Motor neuron (in vitro differentiated cells): Measurements from ENCODE around the gene KMO. TPM values are rescaled to one million over a fixed set of nuclear protein-coding genes. Genes with fewer than 3 reads are reported as not detected.
A peak's percentile ranks its signal among the peaks of the same experiment; 100 is the strongest.

Experiments
- ATAC-seq, 8 experiments: fragments of 200-7000 bp; cut with Tn5 transposase; replicated peaks in 6 of 8; 2 replicates each; pipeline ENCODE4 v1.8.0; 2021; ENCODE audit warnings: mild to moderate bottlenecking in 8 of 8, moderate library complexity in 8 of 8
- H3K27ac ChIP-seq, 2 donors: fragments of 250-450 bp; sonication (Bioruptor Pico); 2 replicates each; pipeline ENCODE4 v1.9.0; 2021; ENCODE audit warnings: antibody characterized with exemption in 2 of 2, mild to moderate bottlenecking in 2 of 2, moderate library complexity in 1 of 2
- H3K4me1 ChIP-seq, 2 donors: fragments of 250-450 bp; sonication (Bioruptor Pico); replicated peaks in 1 of 2; 2 replicates each; pipeline ENCODE4 v1.6.1; 2021; ENCODE audit warnings: antibody characterized with exemption in 2 of 2, mild to moderate bottlenecking in 2 of 2, moderate library complexity in 1 of 2
- H3K4me3 ChIP-seq, 5 donors: fragments of 250-450 bp; sonication (Bioruptor Pico); 2 replicates each; pipeline ENCODE4 v1.9.0; 2021; ENCODE audit warnings: antibody characterized with exemption in 5 of 5, mild to moderate bottlenecking in 5 of 5, moderate library complexity in 4 of 5
- WGBS, 10 experiments: fragments of 450-650 bp; shearing (Covaris generic); methylation state at CpG; one replicate each; pipeline ENCODE4 v1.0.0; 2022; 5-methylcytosine and 5-hydroxymethylcytosine counted together
- in situ Hi-C, 9 experiments: fragments of 400-800 bp; cut with MboI; loops; one replicate each; pipeline ENCODE4 v1.15.0; 2021; ENCODE audit warnings: low sequenced_read_pairs in 9 of 9, low pct_unique_long_range_greater_than_20kb in 2 of 9; ENCODE audit not compliant: unreplicated experiment in 9 of 9
- total RNA-seq, 8 experiments: library from RNA; unstranded; fragments of 300-600 nt; gene quantifications; 2 replicates each; pipeline versions ENCODE4 v1.2.3 to v1.2.4, GENCODE V29; 2022

KMO gene
- total RNA-seq, 8 experiments from 2014 or later: 0.05 to 0.57 (median 0.15) TPM

DNA sequence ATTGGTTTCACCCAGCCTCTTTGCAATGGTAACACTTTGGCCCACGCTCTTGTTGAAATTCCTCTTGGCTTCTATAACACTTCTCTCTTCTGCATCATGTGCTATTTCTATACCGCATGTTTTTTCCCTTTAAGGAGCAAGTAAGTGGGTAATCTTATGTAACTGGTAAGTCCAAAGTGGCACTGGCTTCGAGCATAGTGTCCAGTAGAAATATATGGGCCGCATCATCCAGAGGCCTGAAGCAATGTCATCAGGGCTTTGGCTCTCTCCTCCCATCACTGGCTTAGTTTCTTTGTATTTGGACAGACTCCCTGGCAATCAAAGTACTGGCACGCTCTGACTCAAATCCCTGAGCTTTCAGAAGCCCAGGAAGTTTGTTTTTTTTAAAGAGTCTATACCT, 90.5 kb downstream of the KMO start:
- Histone ChIP-seq H3K4me3 (no peak overlapping the region), H3K4me1 (no peaks in the 10 kb centered on the region), H3K27ac (no peak overlapping the region)
- 59 to 100% (median 91%) methylated on average over 3 to 5 of the region's 5 CpGs; no CpG with 5 or more reads in 1 of the 10 experiments for WGBS, 10 experiments
- in situ Hi-C loops: loop anchor here in 1 of 9 experiments (10.0 kb wide), 1 partner anchor 212 kb away; no protein-coding TSS in a partner anchor
- ATAC-seq: no peak

DNA sequence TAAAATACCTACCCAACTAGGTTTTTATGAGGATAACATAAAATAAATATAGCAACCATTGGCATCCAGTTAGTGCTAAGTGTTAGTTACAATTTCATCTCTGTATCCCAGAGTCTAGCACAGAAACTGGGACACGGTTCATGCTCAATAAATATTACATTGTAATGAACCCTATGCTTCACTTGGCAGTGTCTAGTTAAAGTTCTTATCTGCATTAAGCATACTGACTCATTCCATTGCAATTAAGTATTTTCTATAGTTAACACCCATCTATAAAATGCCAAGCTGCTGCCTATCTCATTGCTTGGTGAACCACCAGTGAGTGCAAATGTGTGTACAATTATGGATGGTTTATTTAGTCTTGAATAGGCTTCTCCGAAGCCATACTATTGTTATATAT, 92.8 kb downstream of the KMO start:
- no peak overlapping the region for H3K4me3 ChIP-seq
- H3K4me1 ChIP-seq: no peaks in the 10 kb centered on the region
- peak in 2 of 8 experiments; percentile 55 to 76 for ATAC-seq
- in situ Hi-C loops: loop anchor here in 1 of 9 experiments (10.0 kb wide), 1 partner anchor 210 kb away; no protein-coding TSS in a partner anchor
- no peak overlapping the region for H3K27ac ChIP-seq
- WGBS, 10 experiments: 10 to 100% (median 82%) methylated on average over 1 to 2 of the region's 2 CpGs; no CpG with 5 or more reads in 2 of the 10 experiments

DNA sequence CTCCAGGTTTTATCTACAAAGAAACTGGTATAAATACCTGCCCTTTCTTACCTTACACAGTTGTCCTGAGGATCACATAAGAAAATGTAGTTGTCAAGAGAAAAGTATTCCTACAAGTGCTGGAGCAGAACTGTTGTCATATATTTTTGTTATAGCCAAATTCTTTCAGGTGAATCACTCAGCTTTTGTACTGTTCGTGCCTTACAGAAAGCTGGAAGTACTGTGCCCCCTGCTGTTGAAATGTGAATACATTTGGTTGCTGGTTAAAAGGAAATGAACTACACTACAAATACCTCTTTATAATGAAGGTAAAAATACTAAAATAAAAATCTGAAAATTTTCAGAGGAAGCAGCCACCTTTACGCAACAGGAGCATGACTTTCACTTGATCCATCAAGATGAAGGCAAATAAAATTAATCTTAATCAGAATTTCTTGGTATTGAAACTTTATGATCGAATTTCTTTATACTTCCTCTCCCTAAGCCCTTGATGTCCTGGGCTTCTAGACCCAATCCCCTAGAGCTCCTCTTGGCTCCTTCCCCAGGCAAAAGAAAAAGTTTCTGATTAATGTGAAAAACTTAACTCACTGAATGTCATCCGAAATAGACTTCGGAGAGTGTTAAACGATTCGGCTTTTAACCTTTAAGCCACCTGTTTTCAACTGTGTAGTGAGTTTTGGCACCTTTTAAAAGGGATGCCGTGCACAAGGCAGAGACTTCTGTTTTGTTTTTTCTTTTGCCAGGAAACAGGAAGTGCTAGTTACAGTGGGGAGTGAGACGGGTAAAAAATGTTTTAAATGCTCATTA, 95.5 kb downstream of the KMO start:
- H3K4me1 ChIP-seq: no peaks in the 10 kb centered on the region
- H3K4me3 ChIP-seq: no peak overlapping the region
- peak in 3 of 8 experiments; percentile 47 to 76 (median 60) for ATAC-seq
- WGBS, 10 experiments: 60 to 95% (median 74%) methylated on average over 2 to 9 of the region's 9 CpGs
- no peak overlapping the region for H3K27ac ChIP-seq
- in situ Hi-C loops: loop anchor here in 1 of 9 experiments (10.0 kb wide), 1 partner anchor 207 kb away; no protein-coding TSS in a partner anchor

DNA sequence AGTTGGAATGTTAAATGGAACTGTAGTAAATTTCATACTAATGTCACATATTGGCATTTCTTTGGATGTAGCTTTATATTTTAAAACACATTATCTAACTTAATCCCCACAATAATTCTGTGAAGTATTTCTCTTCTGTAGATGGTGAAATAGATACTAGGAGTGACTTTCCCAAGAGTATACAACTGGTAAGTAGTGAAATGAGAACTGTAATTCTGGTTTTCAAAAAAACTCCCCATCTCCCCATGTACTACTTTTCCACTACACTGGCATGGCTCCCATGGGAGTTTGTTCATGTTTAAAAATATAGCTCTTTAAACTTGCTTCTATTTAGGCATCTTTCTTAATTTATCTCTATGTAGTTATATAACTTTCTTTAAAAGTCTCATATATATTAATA, 97.8 kb downstream of the KMO start:
- no peak overlapping the region for H3K27ac ChIP-seq
- no peaks in the 10 kb centered on the region for H3K4me1 ChIP-seq
- in situ Hi-C loops: no loop called here
- no peak overlapping the region for H3K4me3 ChIP-seq
- no peak for ATAC-seq

DNA sequence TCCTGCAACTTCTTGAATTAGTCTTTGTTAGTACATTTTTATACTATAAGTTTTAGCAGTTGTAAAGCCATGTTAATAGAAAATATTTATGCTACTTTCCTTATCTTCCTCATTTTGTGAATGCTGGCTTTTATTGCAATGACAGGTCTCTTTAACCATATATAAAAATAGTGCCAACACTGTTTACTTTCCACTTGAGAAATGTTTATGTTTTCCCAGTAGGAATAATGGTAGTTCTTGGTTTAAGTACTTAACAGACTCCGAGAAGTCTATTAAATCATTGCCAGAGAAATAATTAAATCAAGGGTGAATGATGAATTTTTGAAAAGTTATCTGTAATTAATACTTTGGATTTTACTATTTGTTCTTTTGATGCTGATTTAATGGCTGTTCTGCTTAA, 98.3 kb downstream of the KMO start:
- 50 to 100% (median 100%) methylated on average over 1 of the region's 1 CpG; no CpG with 5 or more reads in 1 of the 10 experiments for WGBS, 10 experiments
- Histone ChIP-seq H3K4me3 (no peak overlapping the region), H3K27ac (no peak overlapping the region), H3K4me1 (no peaks in the 10 kb centered on the region)
- ATAC-seq: no peak
- in situ Hi-C loops: no loop called here

DNA sequence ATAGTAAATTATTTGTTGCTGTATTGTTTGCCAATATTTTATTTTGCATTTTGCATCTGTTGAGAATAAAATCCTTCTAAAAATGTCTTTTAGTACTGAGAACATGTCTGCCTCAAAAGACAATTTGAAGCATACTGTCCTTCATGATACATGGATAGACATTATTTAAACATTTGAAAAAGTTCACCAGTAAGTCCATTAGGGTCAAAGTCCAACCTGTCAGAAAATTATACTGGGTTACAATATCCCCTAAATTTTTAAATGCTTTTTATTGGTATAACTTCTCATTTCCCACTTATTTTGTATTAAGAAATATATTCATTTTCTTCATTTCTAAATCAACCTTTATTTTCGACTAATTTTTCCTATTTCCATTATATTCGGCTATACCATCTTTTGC, 98.7 kb downstream of the KMO start:
- H3K4me1 ChIP-seq: no peaks in the 10 kb centered on the region
- in situ Hi-C loops: no loop called here
- ATAC-seq: no peak

DNA sequence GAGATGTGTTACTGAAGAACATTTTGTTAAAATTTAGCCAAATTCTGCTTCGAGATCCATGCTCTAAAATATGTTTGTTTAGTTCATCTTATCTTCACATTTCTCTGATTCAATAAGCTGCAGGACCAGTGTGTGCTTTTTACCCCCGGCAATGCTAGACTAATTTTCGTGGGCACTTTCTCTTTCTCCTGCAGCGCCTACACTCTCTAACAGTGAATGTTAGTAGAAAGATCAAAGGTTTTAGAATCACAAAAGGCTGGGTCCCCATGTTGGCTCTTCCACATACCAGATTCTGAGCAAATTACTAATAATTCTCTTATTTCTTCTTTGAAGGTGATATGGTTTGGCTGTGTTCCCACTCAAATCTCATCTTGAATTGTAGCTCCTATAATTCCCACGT, 99.5 kb downstream of the KMO start:
- no peak for ATAC-seq
- Histone ChIP-seq H3K4me3 (no peak overlapping the region), H3K27ac (no peak overlapping the region), H3K4me1 (peaks cover 0 to under 1% of the 10 kb centered on the region in 2 donors)
- WGBS, 10 experiments: 79 to 97% (median 87%) methylated on average over 3 to 5 of the region's 5 CpGs; no CpG with 5 or more reads in 2 of the 10 experiments
- in situ Hi-C loops: no loop called here

More for the DNA sequence above, 98.7 kb downstream of the KMO start:
- H3K27ac ChIP-seq: no peak overlapping the region
- WGBS, 10 experiments: 85 to 100% (median 98%) methylated on average over 1 to 2 of the region's 2 CpGs
- H3K4me3 ChIP-seq: no peak overlapping the region

DNA sequence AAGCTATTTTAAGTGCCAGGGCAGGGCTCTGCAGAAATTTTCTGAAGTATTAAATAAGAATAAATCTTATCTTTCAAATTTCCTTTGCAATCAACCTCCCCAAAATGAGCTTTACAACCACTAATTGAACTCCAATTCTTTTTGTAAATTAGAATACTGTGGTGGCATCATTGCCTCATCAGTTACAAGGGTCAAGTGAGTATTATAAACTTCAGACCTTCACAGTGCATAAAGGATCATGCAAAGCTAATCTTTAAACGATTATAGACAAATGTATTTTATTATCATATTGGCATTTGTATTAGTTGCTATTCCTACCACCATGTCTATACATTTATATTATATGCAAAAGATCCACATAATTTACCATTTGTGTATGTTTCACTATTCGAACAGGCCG, 100.8 kb downstream of the KMO start:
- peaks cover 8 to 13% of the 10 kb centered on the region in 2 donors for H3K4me1 ChIP-seq
- no peak overlapping the region for H3K27ac ChIP-seq
- no peak overlapping the region for H3K4me3 ChIP-seq
- no peak for ATAC-seq
- in situ Hi-C loops: no loop called here
- 42 to 100% (median 95%) methylated on average over 1 to 3 of the region's 3 CpGs; no CpG with 5 or more reads in 1 of the 10 experiments for WGBS, 10 experiments

DNA sequence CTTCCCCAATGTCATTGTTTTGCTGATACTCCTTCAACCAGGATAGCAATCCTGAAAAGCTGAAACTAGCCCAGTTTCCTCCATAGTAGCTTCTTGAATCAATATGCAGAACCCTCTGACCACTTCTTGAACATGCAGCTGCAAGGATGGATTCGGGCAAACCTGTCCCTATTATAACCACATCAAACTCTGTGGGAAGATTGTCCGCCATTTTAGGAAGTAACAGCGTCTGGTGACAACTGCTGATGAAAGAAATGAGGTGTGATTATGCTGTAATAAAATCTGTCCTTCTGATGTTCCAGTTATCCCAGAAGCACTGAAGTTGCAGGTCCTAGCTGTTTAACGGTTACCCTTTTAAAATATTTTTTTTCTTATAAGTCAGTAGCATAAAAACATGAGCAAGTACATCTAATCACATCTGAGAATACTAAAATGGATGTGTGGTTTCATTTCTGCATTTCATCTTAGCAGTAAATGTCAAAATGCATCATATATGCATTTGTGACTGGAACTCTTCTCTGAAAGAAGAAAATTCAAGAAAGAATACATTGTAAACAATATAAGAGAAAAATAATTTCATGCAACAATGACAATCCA, 103.5 kb downstream of the KMO start:
- in situ Hi-C loops: no loop called here
- Histone ChIP-seq H3K4me3 (no peak overlapping the region), H3K27ac (no peak overlapping the region), H3K4me1 (peaks cover 16 to 24% of the 10 kb centered on the region in 2 donors)
- 90 to 100% (median 98%) methylated on average over 1 to 4 of the region's 4 CpGs; no CpG with 5 or more reads in 2 of the 10 experiments for WGBS, 10 experiments
- no peak for ATAC-seq

DNA sequence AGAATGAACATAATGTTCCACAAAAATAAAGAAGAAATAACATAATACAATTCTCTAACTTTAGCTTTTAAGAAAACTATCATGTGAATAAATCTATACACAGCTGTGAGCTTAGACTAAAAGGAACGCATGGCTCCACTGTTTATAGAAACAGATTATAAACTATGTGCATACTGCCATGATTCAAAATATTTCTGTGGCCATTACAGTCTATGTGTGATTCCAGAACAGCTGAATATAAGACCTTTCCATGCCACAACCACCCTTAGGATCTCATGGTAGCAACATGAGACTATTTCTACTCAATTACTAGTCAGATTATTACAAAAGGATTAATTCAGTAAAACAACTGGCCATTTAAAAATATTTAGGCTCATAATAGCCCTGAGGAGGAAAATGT, 104.1 kb downstream of the KMO start:
- in situ Hi-C loops: no loop called here
- Histone ChIP-seq H3K4me3 (no peak overlapping the region), H3K4me1 (peaks cover 16 to 28% of the 10 kb centered on the region in 2 donors), H3K27ac (no peak overlapping the region)
- no peak for ATAC-seq
- 0 to 100% (median 85%) methylated on average over 1 of the region's 1 CpG for WGBS, 10 experiments

DNA sequence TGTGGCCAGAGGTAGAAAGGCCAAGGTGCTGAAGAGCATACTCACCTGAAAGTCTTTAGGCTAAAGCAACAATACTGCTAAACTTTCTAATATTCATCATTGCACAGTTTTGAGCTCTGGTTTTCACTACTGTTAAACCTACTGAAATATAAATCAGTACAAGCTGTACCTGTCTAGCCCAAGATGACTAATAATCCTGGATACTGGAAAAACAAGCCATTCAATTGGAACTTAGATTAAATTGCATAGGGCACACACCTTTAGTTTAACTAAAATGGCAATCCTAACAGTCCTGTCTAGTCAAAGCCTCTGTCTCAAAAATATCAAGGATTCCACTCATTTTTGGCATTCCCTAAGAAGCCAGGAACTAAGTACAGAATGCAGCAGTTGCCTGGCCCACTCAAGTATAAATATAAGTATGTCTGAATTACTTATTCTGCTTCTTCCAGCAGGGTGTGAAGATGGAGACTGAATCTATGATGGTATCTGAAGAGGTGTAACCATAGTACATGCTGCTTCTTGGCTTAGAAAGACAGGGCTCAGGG, 104.9 kb downstream of the KMO start:
- Histone ChIP-seq H3K4me3 (no peak overlapping the region), H3K4me1 (peaks cover 16 to 28% of the 10 kb centered on the region in 2 donors), H3K27ac (no peak overlapping the region)
- no peak for ATAC-seq
- in situ Hi-C loops: no loop called here

DNA sequence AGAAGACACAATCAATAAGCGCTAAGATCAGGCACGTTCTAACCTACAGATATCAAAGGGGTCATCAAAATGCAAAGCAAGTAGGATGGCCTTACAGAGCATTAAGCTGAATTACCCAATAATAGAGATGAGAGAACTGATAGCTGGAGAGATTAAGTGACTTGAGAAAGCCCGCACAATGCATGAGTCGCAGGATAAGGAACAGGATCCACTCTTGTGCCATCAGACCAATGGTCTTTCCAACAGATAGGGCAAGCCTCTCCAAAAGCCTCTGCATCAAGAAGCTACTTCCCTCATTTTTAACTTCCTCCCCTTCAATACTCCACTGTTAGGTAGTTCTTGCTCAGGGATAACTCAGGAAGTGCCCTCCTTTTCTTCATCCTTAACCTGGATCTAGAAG, 105.4 kb downstream of the KMO start:
- Histone ChIP-seq H3K27ac (no peak overlapping the region), H3K4me1 (peaks cover 16 to 28% of the 10 kb centered on the region in 2 donors), H3K4me3 (peak overlapping the region in 2 of 5 donors; percentile 3 to 71)
- WGBS, 10 experiments: 61 to 100% (median 79%) methylated on average over 1 to 4 of the region's 4 CpGs; no CpG with 5 or more reads in 1 of the 10 experiments
- in situ Hi-C loops: no loop called here
- ATAC-seq: no peak

DNA sequence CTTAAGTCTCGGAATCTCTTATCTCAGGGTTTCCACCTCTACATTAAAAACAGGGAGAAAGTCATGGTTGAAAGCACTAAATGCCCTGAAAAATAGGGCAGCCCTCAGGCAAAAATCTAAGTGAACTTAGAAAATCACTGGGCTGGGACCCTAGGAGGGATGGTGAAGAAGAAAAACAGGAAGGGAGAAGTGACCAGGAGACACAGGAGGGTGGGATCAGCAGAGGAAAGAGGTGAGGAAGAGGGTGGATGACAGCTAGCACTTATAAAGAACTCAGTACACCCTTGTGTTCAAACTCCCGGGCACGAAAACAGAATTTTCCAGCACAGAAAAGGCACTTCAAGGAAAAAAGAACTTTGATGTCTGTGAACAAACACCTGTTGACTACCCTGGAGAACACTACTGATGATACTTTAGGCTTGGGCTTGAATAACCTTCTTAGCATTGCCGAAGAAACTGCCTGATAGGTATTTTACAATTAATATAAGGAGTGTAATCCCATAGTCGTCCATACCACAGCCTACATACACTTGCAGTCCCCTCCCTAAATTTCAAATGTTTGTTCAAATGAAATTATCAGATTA, 106.0 kb downstream of the KMO start:
- 0 to 100% (median 50%) methylated on average over 1 to 5 of the region's 5 CpGs; no CpG with 5 or more reads in 1 of the 10 experiments for WGBS, 10 experiments
- H3K4me3 ChIP-seq: peak overlapping the region; percentile 71 to 92 (median 82)

More for the DNA sequence above, 106.0 kb downstream of the KMO start:
- in situ Hi-C loops: no loop called here
- Histone ChIP-seq H3K4me1 (peaks cover 16 to 28% of the 10 kb centered on the region in 2 donors), H3K27ac (no peak overlapping the region)
- no peak for ATAC-seq
